HEK293 (cell line): ENCODE results near the gene GALK1.

Source experiments
- GLI4 ChIP-seq: fragments of 450-650 bp; formaldehyde crosslinking; IDR thresholded peaks from 2 replicates; pipeline ENCODE4 v1.5.1; 2016; ENCODE audit warnings: missing biosample characterization, missing genetic modification characterization
- IKZF3 ChIP-seq: fragments of 450-650 bp; IDR thresholded peaks from 2 replicates; pipeline ENCODE4 v1.5.0; 2018; ENCODE audit warnings: missing biosample characterization, mild to moderate bottlenecking, missing genetic modification characterization, moderate library complexity
- KLF10 ChIP-seq: fragments of 450-650 bp; IDR thresholded peaks from 2 replicates; pipeline ENCODE4 v1.5.1; 2018; ENCODE audit warnings: missing biosample characterization, mild to moderate bottlenecking, missing genetic modification characterization
- KLF9 ChIP-seq: fragments of 450-650 bp; formaldehyde crosslinking; IDR thresholded peaks from 2 replicates; pipeline ENCODE4 v1.5.1; 2016; ENCODE audit warnings: missing biosample characterization, missing genetic modification characterization, low read depth
- OSR2 ChIP-seq: fragments of 450-650 bp; formaldehyde crosslinking; IDR thresholded peaks from 2 replicates; pipeline ENCODE4 v1.5.1; 2016; ENCODE audit warnings: missing biosample characterization, missing genetic modification characterization
- PBX3 ChIP-seq: sonication (generic); formaldehyde crosslinking; IDR thresholded peaks from 2 replicates; pipeline ENCODE4 v1.8.1; 2022; ENCODE audit warnings: mild to moderate bottlenecking, moderate library complexity, missing genetic modification reagents
- SCRT2 ChIP-seq: fragments of 450-650 bp; formaldehyde crosslinking; IDR thresholded peaks from 2 replicates; pipeline ENCODE4 v1.5.1; 2016; ENCODE audit warnings: missing biosample characterization, missing genetic modification characterization
- TCF7L2 ChIP-seq: IDR thresholded peaks from 2 replicates; pipeline ENCODE4 v1.6.1; 2011; ENCODE audit warnings: low read depth, mild to moderate bottlenecking, inconsistent platforms, low read length, moderate library complexity, borderline replicate concordance
- ZBTB17 ChIP-seq: fragments of 450-650 bp; formaldehyde crosslinking; IDR thresholded peaks from 2 replicates; pipeline ENCODE4 v1.5.1; 2016; ENCODE audit warnings: missing biosample characterization, missing genetic modification characterization
- ZBTB20 ChIP-seq: fragments of 450-650 bp; formaldehyde crosslinking; IDR thresholded peaks from 2 replicates; pipeline ENCODE4 v1.5.1; 2016; ENCODE audit warnings: missing biosample characterization, missing genetic modification characterization
- ZBTB8A ChIP-seq: fragments of 450-650 bp; formaldehyde crosslinking; IDR thresholded peaks from 2 replicates; pipeline ENCODE4 v1.5.1; 2016; ENCODE audit warnings: missing biosample characterization, missing genetic modification characterization
- ZNF132 ChIP-seq: fragments of 450-650 bp; formaldehyde crosslinking; IDR thresholded peaks from 2 replicates; pipeline ENCODE4 v1.5.1; 2017; ENCODE audit warnings: missing biosample characterization, missing genetic modification characterization, borderline replicate concordance
- ZNF18 ChIP-seq: fragments of 450-650 bp; formaldehyde crosslinking; IDR thresholded peaks from 2 replicates; pipeline ENCODE4 v1.5.1; 2016; ENCODE audit warnings: missing biosample characterization, missing genetic modification characterization
- ZNF274 ChIP-seq, 2 experiments: fragments of 200-500 bp in 1 of 2; fragments of 450-650 bp in 1 of 2; sonication (Bioruptor generic) in 1 of 2; formaldehyde crosslinking in 1 of 2; IDR thresholded peaks; 2 replicates each; pipeline versions ENCODE4 v1.5.1 to v1.6.1; 2014 to 2016; ENCODE audit warnings: borderline replicate concordance in 1 of 2, inconsistent platforms in 1 of 2, low read length in 1 of 2, missing biosample characterization in 1 of 2, missing genetic modification characterization in 1 of 2
- ZNF302 ChIP-seq: fragments of 450-650 bp; formaldehyde crosslinking; IDR thresholded peaks from 2 replicates; pipeline ENCODE4 v1.5.1; 2016; ENCODE audit warnings: missing biosample characterization, missing genetic modification characterization, low read depth
- ZNF433 ChIP-seq: fragments of 450-650 bp; formaldehyde crosslinking; IDR thresholded peaks from 2 replicates; pipeline ENCODE4 v1.5.1; 2016; ENCODE audit warnings: missing biosample characterization, missing genetic modification characterization, low read depth
- ZNF488 ChIP-seq: fragments of 450-650 bp; formaldehyde crosslinking; IDR thresholded peaks from 2 replicates; pipeline ENCODE4 v1.5.1; 2016; ENCODE audit warnings: missing biosample characterization, missing genetic modification characterization
- ZNF518A ChIP-seq: fragments of 450-650 bp; formaldehyde crosslinking; conservative IDR thresholded peaks from 2 replicates; pipeline ENCODE4 v1.5.1; 2016; ENCODE audit warnings: low read depth, missing biosample characterization, missing genetic modification characterization
- ZNF580 ChIP-seq: fragments of 450-650 bp; formaldehyde crosslinking; IDR thresholded peaks from 2 replicates; pipeline ENCODE4 v1.5.1; 2016; ENCODE audit warnings: missing biosample characterization, missing genetic modification characterization
- ZNF600 ChIP-seq: fragments of 450-650 bp; formaldehyde crosslinking; IDR thresholded peaks from 2 replicates; pipeline ENCODE4 v1.5.1; 2016; ENCODE audit warnings: missing biosample characterization, missing genetic modification characterization
- ZNF624 ChIP-seq: fragments of 450-650 bp; formaldehyde crosslinking; IDR thresholded peaks from 2 replicates; pipeline ENCODE4 v1.5.1; 2017; ENCODE audit warnings: missing biosample characterization, missing genetic modification characterization
- ZNF639 ChIP-seq: fragments of 450-650 bp; formaldehyde crosslinking; IDR thresholded peaks from 2 replicates; pipeline ENCODE4 v1.5.1; 2016; ENCODE audit warnings: missing biosample characterization, missing genetic modification characterization
- ZNF704 ChIP-seq: fragments of 450-650 bp; formaldehyde crosslinking; IDR thresholded peaks from 2 replicates; pipeline ENCODE4 v1.5.1; 2016; ENCODE audit warnings: missing biosample characterization, missing genetic modification characterization
- ZNF768 ChIP-seq: fragments of 450-650 bp; formaldehyde crosslinking; IDR thresholded peaks from 2 replicates; pipeline ENCODE4 v1.5.1; 2018; ENCODE audit warnings: missing biosample characterization, mild to moderate bottlenecking, missing genetic modification characterization
- ZSCAN5A ChIP-seq: fragments of 450-650 bp; formaldehyde crosslinking; IDR thresholded peaks from 2 replicates; pipeline ENCODE4 v1.5.1; 2016; ENCODE audit warnings: missing biosample characterization, missing genetic modification characterization

The GALK1 gene

GRCh38 chr17:75779250-75779986 is 14.4 kb upstream of the GALK1 start (continued):
- TF ChIP-seq ZNF433 (tag by site-specific recombination), result peak; percentile 36; the same call in 1 of the 2 replicates
- peak; percentile 10; the same call in 1 of the 2 replicates for TF ChIP-seq SCRT2 (tag by site-specific recombination)
- peak; percentile 70; the same call in 1 of the 2 replicates for TF ChIP-seq KLF10
- peak; percentile 7; the same call in 1 of the 2 replicates for TF ChIP-seq OSR2 (tag by site-specific recombination)
- TF ChIP-seq ZNF518A (tag by site-specific recombination), result no peak
- TF ChIP-seq ZNF302 (tag by site-specific recombination), result no peak
- TF ChIP-seq ZNF639 (tag by site-specific recombination), result peak; percentile 62
- peak; percentile 47; the same call in 1 of the 2 replicates for TF ChIP-seq PBX3 (CRISPR knock-in tag)
- TF ChIP-seq GLI4 (tag by site-specific recombination), result no peak
- no peak for TF ChIP-seq ZNF18
- TF ChIP-seq ZNF488 (tag by site-specific recombination), result no peak; the same call in 1 of the 2 replicates
- no peak; the same call in 1 of the 2 replicates for TF ChIP-seq ZNF624 (tag by site-specific recombination)
- TF ChIP-seq ZNF768, result no peak
- TF ChIP-seq TCF7L2, result no peak
- TF ChIP-seq ZNF132, result no peak
- peak; percentile 88 for TF ChIP-seq ZNF600 (tag by site-specific recombination)
- TF ChIP-seq ZNF274 (IDR thresholded peaks at IDR 0.05; ENCODE audit: low read length), result no peak
- no peak for TF ChIP-seq ZNF274 (tag by site-specific recombination; IDR thresholded peaks at IDR 0.05; ENCODE audit: borderline replicate concordance)
- peak; percentile 27; the same call in 1 of the 2 replicates for TF ChIP-seq ZBTB8A (tag by site-specific recombination)
- TF ChIP-seq ZNF580 (tag by site-specific recombination), result 0 out of 2 replicates have a peak, but pooled peaks have one; percentile 38
- TF ChIP-seq ZNF704 (tag by site-specific recombination), result no peak
- TF ChIP-seq ZSCAN5A, result peak; percentile 91
- peak; percentile 96 for TF ChIP-seq ZBTB17
- 0 out of 2 replicates have a peak, but pooled peaks have one; percentile 49 for TF ChIP-seq IKZF3
- no peak for TF ChIP-seq KLF9 (tag by site-specific recombination)
- peak; percentile 25; the same call in 1 of the 2 replicates for TF ChIP-seq ZBTB20 (tag by site-specific recombination)
